H1 (cell line): ENCODE data around the gene CEMP1. TPM values are rescaled to one million over a fixed set of nuclear protein-coding genes. Genes with fewer than 3 reads are reported as not detected.
"Not testable (repeated sequence)": the region's sequence is repeated elsewhere in the genome, so short reads cannot be mapped to it uniquely, and the experiment has no call there.

Experiments
- CTCF ChIA-PET: fragments of 300-600 bp; sonication (Branson Sonifier 250); formaldehyde crosslinking; loops from one replicate; lab custom pipeline; 2021; ENCODE audit not compliant: partially characterized antibody; lab: Charles Lee
- POLR2A ChIA-PET: fragments of 300-600 bp; sonication (Branson Sonifier 250); formaldehyde crosslinking; loops from one replicate; lab custom pipeline; 2021; ENCODE audit warnings: inconsistent platforms; ENCODE audit not compliant: partially characterized antibody; lab: Charles Lee
- DNase-seq, 2 experiments: peaks; one replicate each; pipeline versions ENCODE4 v3.0.0 to v3.0.0-alpha.2; 2010 to 2022; ENCODE audit warnings: low spot score in 2 of 2, low read depth in 1 of 2, mixed read lengths in 1 of 2
- FAIRE-seq: peaks from 2 replicates; lab custom pipeline; 2011; peaks lifted over from hg19 to GRCh38; lab: Jason Lieb, UNC
- H2AFZ ChIP-seq: 2 replicates; pipeline ENCODE4 v1.8.1; 2012; ENCODE audit warnings: low read length, inconsistent platforms
- H2AK5ac ChIP-seq: 2 replicates; pipeline ENCODE4 v1.6.1; 2013; ENCODE audit warnings: low read depth, low read length
- H2BK120ac ChIP-seq: replicated peaks from 2 replicates; pipeline ENCODE3; 2013; ENCODE audit warnings: low read depth, low read length, inconsistent platforms
- H2BK12ac ChIP-seq: 2 replicates; pipeline ENCODE4 v1.6.1; 2013; ENCODE audit warnings: low read depth, low read length
- H2BK15ac ChIP-seq: 2 replicates; pipeline ENCODE4 v1.6.1; 2013; ENCODE audit warnings: low read length
- H2BK20ac ChIP-seq: 2 replicates; pipeline ENCODE4 v1.6.1; 2013; ENCODE audit warnings: low read length
- H2BK5ac ChIP-seq: 2 replicates; pipeline ENCODE4 v1.6.1; 2013; ENCODE audit warnings: low read depth, low read length
- H3K14ac ChIP-seq: 2 replicates; pipeline ENCODE4 v1.6.1; 2013; ENCODE audit warnings: inconsistent platforms; ENCODE audit not compliant: insufficient read length
- H3K18ac ChIP-seq: 2 replicates; pipeline ENCODE4 v1.6.1; 2013; ENCODE audit warnings: low read length; ENCODE audit errors: extremely low read depth
- H3K23ac ChIP-seq: 2 replicates; pipeline ENCODE4 v1.6.1; 2013; ENCODE audit warnings: inconsistent platforms; ENCODE audit not compliant: insufficient read length
- H3K23me2 ChIP-seq: 2 replicates; pipeline ENCODE4 v1.6.1; 2013; ENCODE audit warnings: low read depth, low read length
- H3K27ac ChIP-seq: 2 replicates; pipeline ENCODE4 v1.6.1; 2011; ENCODE audit warnings: low read depth, low read length, inconsistent platforms
- H3K27me3 ChIP-seq, 4 experiments: replicated peaks in 1 of 4; 1 replicate in 1 of 4; 2 replicates in 3 of 4; pipeline versions ENCODE4 v1.6.1 to v1.8.1; 2011 to 2013; ENCODE audit warnings: low read length in 3 of 4, mild to moderate bottlenecking in 3 of 4, inconsistent platforms in 2 of 4, mixed read lengths in 2 of 4, moderate library complexity in 1 of 4; ENCODE audit not compliant: control insufficient read depth in 3 of 4, insufficient read depth in 3 of 4; ENCODE audit errors: extremely low read depth in 1 of 4
- H3K36me3 ChIP-seq, 4 experiments: 2 replicates each; pipeline versions ENCODE4 v1.6.1 to v1.8.1; 2011 to 2013; ENCODE audit warnings: mild to moderate bottlenecking in 4 of 4, low read length in 3 of 4, moderate library complexity in 2 of 4, control low read depth in 1 of 4, inconsistent platforms in 1 of 4; ENCODE audit not compliant: insufficient read depth in 4 of 4, control insufficient read depth in 2 of 4
- H3K4ac ChIP-seq: replicated peaks from 2 replicates; pipeline ENCODE3; 2013; ENCODE audit warnings: low read length, low read depth, mixed read lengths, inconsistent platforms; ENCODE audit not compliant: insufficient read length
- H3K4me1 ChIP-seq, 4 experiments: replicated peaks in 1 of 4; 1 replicate in 1 of 4; 2 replicates in 3 of 4; pipeline versions ENCODE4 v1.6.1 to v1.8.1; 2011 to 2013; ENCODE audit warnings: low read length in 3 of 4, inconsistent platforms in 2 of 4, mixed read lengths in 1 of 4; ENCODE audit not compliant: insufficient read depth in 4 of 4, control insufficient read depth in 3 of 4
- H3K4me2 ChIP-seq, 2 experiments: 2 replicates each; pipeline versions ENCODE4 v1.6.1 to v1.8.1; 2011 to 2013; ENCODE audit warnings: low read depth in 2 of 2, low read length in 2 of 2, control low read depth in 1 of 2, inconsistent platforms in 1 of 2, mild to moderate bottlenecking in 1 of 2; ENCODE audit not compliant: insufficient read depth in 1 of 2
- H3K4me3 ChIP-seq, 4 experiments: fragments of 200-600, 300-600 bp in 1 of 4; sonication (generic), shearing (Covaris generic), sonication (Bioruptor Twin) in 1 of 4; 2 replicates each; pipeline versions ENCODE4 v1.5.1 to v1.8.1; 2011 to 2016; ENCODE audit warnings: low read length in 4 of 4, low read depth in 3 of 4, control low read depth in 2 of 4, inconsistent platforms in 2 of 4, mild to moderate bottlenecking in 2 of 4, mixed read lengths in 1 of 4, moderate library complexity in 1 of 4; ENCODE audit not compliant: insufficient read depth in 2 of 4; ENCODE audit errors: extremely low read depth in 1 of 4
- H3K56ac ChIP-seq: replicated peaks from 2 replicates; pipeline ENCODE3; 2013; ENCODE audit warnings: low read depth, mild to moderate bottlenecking, mixed read lengths, low read length, inconsistent platforms; ENCODE audit not compliant: insufficient read length
- H3K79me1 ChIP-seq: 2 replicates; pipeline ENCODE4 v1.6.1; 2013; ENCODE audit warnings: low read depth, low read length, control low read depth
- H3K79me2 ChIP-seq, 2 experiments: 2 replicates each; pipeline versions ENCODE4 v1.6.1 to v1.8.1; 2012 to 2013; ENCODE audit warnings: low read length in 2 of 2, mild to moderate bottlenecking in 2 of 2, inconsistent platforms in 1 of 2; ENCODE audit not compliant: insufficient read depth in 2 of 2, control insufficient read depth in 1 of 2
- H3K9ac ChIP-seq, 4 experiments: replicated peaks in 1 of 4; 1 replicate in 1 of 4; 2 replicates in 3 of 4; pipeline versions ENCODE4 v1.6.1 to v1.8.1; 2011 to 2013; ENCODE audit warnings: low read depth in 3 of 4, low read length in 3 of 4, control low read depth in 2 of 4, mild to moderate bottlenecking in 2 of 4, moderate library complexity in 2 of 4, inconsistent platforms in 1 of 4; ENCODE audit errors: extremely low read depth in 1 of 4
- H3K9me3 ChIP-seq, 2 experiments: 2 replicates each; pipeline versions ENCODE4 v1.6.1 to v1.8.1; 2012 to 2013; ENCODE audit warnings: mild to moderate bottlenecking in 2 of 2, moderate library complexity in 2 of 2, control low read depth in 1 of 2, inconsistent platforms in 1 of 2, low read depth in 1 of 2, low read length in 1 of 2, mixed read lengths in 1 of 2; ENCODE audit not compliant: insufficient read depth in 2 of 2
- H4K20me1 ChIP-seq, 2 experiments: replicated peaks in 1 of 2; 2 replicates each; pipeline versions ENCODE3 to v1.8.1; 2011 to 2013; ENCODE audit warnings: inconsistent platforms in 2 of 2, low read length in 2 of 2, mild to moderate bottlenecking in 1 of 2; ENCODE audit not compliant: insufficient read depth in 2 of 2, control insufficient read depth in 1 of 2
- H4K5ac ChIP-seq: 2 replicates; pipeline ENCODE4 v1.6.1; 2013; ENCODE audit warnings: low read length, low read depth, mixed read lengths, inconsistent platforms; ENCODE audit not compliant: insufficient read length
- H4K8ac ChIP-seq: 2 replicates; pipeline ENCODE4 v1.8.0; 2013; ENCODE audit warnings: mild to moderate bottlenecking, moderate library complexity, low read length, inconsistent platforms; ENCODE audit not compliant: insufficient read depth; ENCODE audit errors: extremely low read depth
- H4K91ac ChIP-seq: replicated peaks from 2 replicates; pipeline ENCODE3; 2013; ENCODE audit warnings: low read length, mixed read lengths, inconsistent platforms; ENCODE audit not compliant: insufficient read length
- RAD21 ChIP-seq, 2 experiments: IDR thresholded peaks in 1 of 2; conservative IDR thresholded peaks in 1 of 2; 2 replicates each; pipeline ENCODE4 v1.6.1; 2011; ENCODE audit warnings: low read depth in 2 of 2, low read length in 2 of 2, improper control_type of control experiment in 1 of 2, inconsistent platforms in 1 of 2, mild to moderate bottlenecking in 1 of 2, moderate library complexity in 1 of 2
- WGBS, 2 experiments: shearing (Covaris generic) in 1 of 2; methylation state at CpG; one replicate each; pipeline versions ENCODE4 v1.1.6 to v1.1.7; 2013 to 2015; ENCODE audit warnings: low lambda C conversion rate in 2 of 2, mixed read lengths in 2 of 2, inconsistent platforms in 1 of 2, low coverage in 1 of 2, missing lambda C conversion rate in 1 of 2; ENCODE audit not compliant: insufficient replicate concordance in 2 of 2, insufficient coverage in 1 of 2, insufficient read length in 1 of 2; ENCODE audit errors: extremely low coverage in 1 of 2, missing lambda C conversion rate in 1 of 2; 5-methylcytosine and 5-hydroxymethylcytosine counted together
- polyA plus RNA-seq, 7 experiments: library from polyadenylated mRNA; depleted of rRNA in 3 of 7; stranded (reverse) in 5 of 7; unstranded in 2 of 7; fragments of >200 nt in 5 of 7; fragments of 200-250 nt in 2 of 7; gene quantifications; 1 replicate in 5 of 7; 2 replicates in 1 of 7; 4 replicates in 1 of 7; pipeline versions ENCODE4 v1.2.1 to v1.2.3, GENCODE V29; 2011 to 2013; ENCODE audit warnings: missing spikeins in 2 of 7, mixed read lengths in 2 of 7
- total RNA-seq: library from RNA; stranded (reverse); fragmentation: NEBNext Ultra II Directional; extraction: Animal tissue kit (Norgen Biotek cat#: 25700); gene quantifications from 2 replicates; pipeline ENCODE4 v1.2.1, GENCODE V29; 2021
- TF ChIP-seq, protein P1 (sequence below), 3 experiments: IDR thresholded peaks; 1 replicate in 2 of 3; 2 replicates in 1 of 3; pipeline versions ENCODE4 v1.5.1 to v1.6.1; 2011; ENCODE audit warnings: low read length in 3 of 3, mild to moderate bottlenecking in 3 of 3, inconsistent platforms in 2 of 3, low read depth in 1 of 3, moderate library complexity in 1 of 3; ENCODE audit not compliant: insufficient read depth in 1 of 3; ENCODE audit errors: control extremely low read depth in 1 of 3

CEMP1 gene
- total and polyA plus RNA-seq, 2 of the 8 experiments (the other 6 are each of a cell fraction or from before 2014, with no cell fraction given) = not detected

GRCh38 chr16:2539845-2540458, 8.7 kb upstream of the CEMP1 start:
- H3K4me3 ChIP-seq, H3K4me2 ChIP-seq, H2BK5ac ChIP-seq, H2BK12ac ChIP-seq, H4K8ac ChIP-seq, FAIRE-seq, H2AK5ac ChIP-seq, H2BK120ac ChIP-seq, H3K9me3 ChIP-seq, H3K4ac ChIP-seq, H3K79me1 ChIP-seq, H3K27me3 ChIP-seq, H4K20me1 ChIP-seq, H3K18ac ChIP-seq, H3K23me2 ChIP-seq, H3K4me1 ChIP-seq, H3K14ac ChIP-seq, H4K91ac ChIP-seq, POLR2A ChIA-PET, H2BK20ac ChIP-seq, H3K27ac ChIP-seq, H3K56ac ChIP-seq, H2AFZ ChIP-seq, H2BK15ac ChIP-seq, H4K5ac ChIP-seq, H3K36me3 ChIP-seq, H3K23ac ChIP-seq, H3K9ac ChIP-seq: not testable (repeated sequence)
- whole genome bisulfite sequencing, 2 experiments = 79% methylated on average over 14 of the region's 14 CpGs; no CpG with 5 or more reads in 1 of the 2 experiments
- CTCF ChIA-PET = interaction anchor here (1.0 kb wide), 1 partner anchor 30 kb away, joined by 4 read pairs; no protein-coding TSS in a partner anchor
- TF ChIP-seq, protein P1, sequence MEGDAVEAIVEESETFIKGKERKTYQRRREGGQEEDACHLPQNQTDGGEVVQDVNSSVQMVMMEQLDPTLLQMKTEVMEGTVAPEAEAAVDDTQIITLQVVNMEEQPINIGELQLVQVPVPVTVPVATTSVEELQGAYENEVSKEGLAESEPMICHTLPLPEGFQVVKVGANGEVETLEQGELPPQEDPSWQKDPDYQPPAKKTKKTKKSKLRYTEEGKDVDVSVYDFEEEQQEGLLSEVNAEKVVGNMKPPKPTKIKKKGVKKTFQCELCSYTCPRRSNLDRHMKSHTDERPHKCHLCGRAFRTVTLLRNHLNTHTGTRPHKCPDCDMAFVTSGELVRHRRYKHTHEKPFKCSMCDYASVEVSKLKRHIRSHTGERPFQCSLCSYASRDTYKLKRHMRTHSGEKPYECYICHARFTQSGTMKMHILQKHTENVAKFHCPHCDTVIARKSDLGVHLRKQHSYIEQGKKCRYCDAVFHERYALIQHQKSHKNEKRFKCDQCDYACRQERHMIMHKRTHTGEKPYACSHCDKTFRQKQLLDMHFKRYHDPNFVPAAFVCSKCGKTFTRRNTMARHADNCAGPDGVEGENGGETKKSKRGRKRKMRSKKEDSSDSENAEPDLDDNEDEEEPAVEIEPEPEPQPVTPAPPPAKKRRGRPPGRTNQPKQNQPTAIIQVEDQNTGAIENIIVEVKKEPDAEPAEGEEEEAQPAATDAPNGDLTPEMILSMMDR (IDR thresholded peaks at IDR 0.05; ENCODE audit: control extremely low read depth in 1 of 3, insufficient read depth in 1 of 3, low read depth in 1 of 3, low read length in 3 of 3) = peak; percentile 40 to 50 (median 41)
- TF ChIP-seq RAD21 (IDR thresholded peaks at IDR 0.05 in 1 of 2, conservative IDR thresholded peaks at IDR 0.05 in 1 of 2; ENCODE audit: low read depth in 2 of 2, low read length in 2 of 2) = peak; percentile 28 to 31; a peak in 3 of 4 replicates
- peak in 1 of 2 experiments; percentile 72 for DNase-seq
- H3K79me2 ChIP-seq = peaks cover 0 to 34% of the 10 kb centered on the region in 2 experiments; a peak in 2 of 4 replicates
